Testis (tissue), 2 donors: ENCODE data around the gene DOHH.

Experiments used
- CTCF ChIP-seq, 3 experiments: fragments of 450-650 bp in 2 of 3; fragments of 200-600 bp in 1 of 3; sonication (generic) in 1 of 3; IDR thresholded peaks; one replicate each; pipeline ENCODE4 v1.5.1; 2016 to 2019; ENCODE audit warnings: antibody characterized with exemption in 3 of 3, mild to moderate bottlenecking in 2 of 3, moderate library complexity in 1 of 3
- POLR2A ChIP-seq: fragments of 450-650 bp; IDR thresholded peaks from one replicate; pipeline ENCODE4 v1.6.1; 2017; ENCODE audit warnings: antibody characterized with exemption, mild to moderate bottlenecking, moderate library complexity

GRCh38 chr19:3494051-3494450, 6.4 kb downstream of the DOHH start:
- TF ChIP-seq CTCF (IDR thresholded peaks at IDR 0.05) (no peak), POLR2A (no peak)
